NCI-H226 (cell line): ENCODE measurements around the gene ATG4A.

ENCODE experiments used
- DNase-seq: peaks from one replicate; pipeline ENCODE4 v3.0.0-alpha.2; 2015

ATG4A gene, protein sequence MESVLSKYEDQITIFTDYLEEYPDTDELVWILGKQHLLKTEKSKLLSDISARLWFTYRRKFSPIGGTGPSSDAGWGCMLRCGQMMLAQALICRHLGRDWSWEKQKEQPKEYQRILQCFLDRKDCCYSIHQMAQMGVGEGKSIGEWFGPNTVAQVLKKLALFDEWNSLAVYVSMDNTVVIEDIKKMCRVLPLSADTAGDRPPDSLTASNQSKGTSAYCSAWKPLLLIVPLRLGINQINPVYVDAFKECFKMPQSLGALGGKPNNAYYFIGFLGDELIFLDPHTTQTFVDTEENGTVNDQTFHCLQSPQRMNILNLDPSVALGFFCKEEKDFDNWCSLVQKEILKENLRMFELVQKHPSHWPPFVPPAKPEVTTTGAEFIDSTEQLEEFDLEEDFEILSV

GRCh38 chrX:108091264-108091877 lies at the start of gene ATG4A, which contains the start of gene PSMD10:
Gene ATG4A (plus strand): TSS chrX:108091778. CDS start chrX:108091827, 49 bp downstream.
Gene PSMD10 (minus strand): TSS chrX:108091542. CDS start chrX:108091520, 22 bp downstream.
- DNase-seq, result peak; percentile 94

- DNase-seq, result no peak
Observed at GRCh38 chrX:108044554-108045256, 46.9 kb upstream of the ATG4A start, which contains the start of gene VSIG1. Gene VSIG1 (plus strand): TSS chrX:108045065. CDS start chrX:108045131, 66 bp downstream.

DNA sequence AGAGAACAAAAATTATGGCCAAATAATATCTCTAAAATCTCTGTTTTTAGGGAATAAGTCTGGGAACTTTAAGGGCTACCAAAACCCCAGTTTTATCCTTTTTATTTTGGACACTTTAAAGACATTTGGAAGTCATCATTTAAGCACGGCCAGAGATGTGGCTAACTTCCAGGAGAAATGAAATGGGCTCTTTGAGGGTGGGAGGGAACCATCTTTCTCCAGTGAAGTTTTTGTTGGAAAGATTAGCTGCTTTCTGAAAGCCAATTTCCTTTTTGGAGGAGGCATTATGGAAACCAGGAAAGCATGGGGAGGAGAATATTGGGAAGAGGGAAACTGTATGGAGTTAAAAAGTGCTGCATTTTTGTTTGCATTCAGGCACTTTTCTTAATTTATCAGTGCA lies 41.9 kb upstream of the ATG4A start:
- DNase-seq, result no peak

GRCh38 chrX:108053218-108053617 lies 38.4 kb upstream of the ATG4A start:
- no peak for DNase-seq

DNA sequence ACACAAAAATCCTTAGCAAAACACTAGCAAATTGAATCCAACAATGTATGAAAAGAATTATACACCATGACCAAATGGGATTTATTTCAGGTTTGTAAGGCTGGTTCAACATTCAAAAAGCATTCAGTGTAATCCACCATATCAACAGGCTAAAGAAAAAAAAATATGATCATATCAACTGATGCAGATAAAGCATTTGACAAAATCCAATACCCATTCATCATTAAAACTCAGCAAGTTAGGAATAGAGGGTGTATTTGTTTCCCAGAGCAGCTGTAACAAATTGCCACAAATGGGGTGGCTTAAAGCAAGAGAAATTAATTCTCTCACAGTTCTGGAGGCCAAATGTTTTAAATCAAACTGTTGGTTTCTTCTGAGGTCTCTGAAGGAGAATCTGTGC lies 36.0 kb upstream of the ATG4A start:
- DNase-seq, result no peak

DNA sequence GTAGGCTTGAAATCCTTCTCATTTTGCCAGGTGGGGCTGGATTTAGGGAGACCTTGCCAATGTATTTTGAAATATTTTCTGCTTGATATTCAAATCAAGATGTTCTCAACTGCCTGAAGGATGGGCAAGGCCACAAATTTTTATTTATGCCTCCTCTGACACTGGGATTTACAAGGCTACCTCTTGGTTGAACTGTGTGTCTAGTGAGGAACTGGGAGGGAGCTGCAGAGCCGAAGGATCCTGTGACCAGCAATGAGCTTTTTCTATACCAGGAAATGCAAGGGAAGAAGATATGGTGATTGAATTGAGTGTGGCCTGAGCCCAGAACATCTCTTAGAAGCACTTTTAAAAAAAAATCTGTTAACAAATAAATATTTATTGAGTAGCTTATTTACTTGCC lies 31.8 kb upstream of the ATG4A start:
- DNase-seq, result no peak

DNA sequence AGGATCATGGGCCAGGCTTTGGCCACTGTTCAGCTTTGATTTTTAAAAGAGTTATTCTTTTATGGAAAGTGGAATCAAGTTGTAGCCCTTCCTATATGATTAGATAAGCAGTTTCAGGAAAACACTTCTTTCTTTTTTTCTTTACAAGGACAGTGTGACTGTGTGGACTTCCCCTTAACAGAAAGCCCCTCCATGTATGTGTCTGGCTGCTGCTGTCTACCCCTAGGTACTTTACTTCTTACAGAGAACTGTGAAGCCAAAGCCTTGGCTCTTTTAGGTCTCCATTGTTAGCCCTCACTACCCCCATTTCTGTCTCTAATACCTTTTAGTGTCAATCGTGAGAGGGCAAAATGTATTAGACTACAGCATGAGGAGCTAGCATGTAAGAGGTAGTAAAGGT lies 27.6 kb upstream of the ATG4A start:
- DNase-seq, result no peak

- DNase-seq, result no peak
Observed at GRCh38 chrX:108064613-108065012, 27.0 kb upstream of the ATG4A start.

- DNase-seq, result no peak
Observed at GRCh38 chrX:108068121-108068520, 23.5 kb upstream of the ATG4A start.

GRCh38 chrX:108070891-108071290 lies 20.7 kb upstream of the ATG4A start:
- DNase-seq, result peak; percentile 64

DNA sequence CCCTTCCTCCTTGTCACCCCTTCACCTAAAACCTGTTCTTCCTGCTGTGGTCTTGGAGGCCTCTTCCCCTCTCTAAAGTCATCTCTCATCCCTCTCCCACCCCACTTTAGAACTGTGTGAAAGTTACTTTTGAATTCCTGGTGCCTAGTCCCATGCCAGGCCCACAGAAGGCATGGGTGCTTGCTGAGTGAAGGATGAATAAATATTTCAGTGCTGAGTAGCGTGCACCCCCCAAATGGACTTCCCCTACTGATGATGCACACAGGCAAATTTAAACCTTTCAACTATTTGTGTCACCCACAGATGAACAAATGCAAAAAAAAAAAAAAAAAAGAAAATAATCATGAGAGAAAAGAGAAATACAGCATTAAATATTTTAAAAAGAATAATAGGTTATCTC lies 20.0 kb upstream of the ATG4A start:
- peak; percentile 24 for DNase-seq

GRCh38 chrX:108072746-108073145 lies 18.8 kb upstream of the ATG4A start:
- peak; percentile 56 for DNase-seq

GRCh38 chrX:108081110-108081509 lies 10.5 kb upstream of the ATG4A start:
- no peak for DNase-seq

DNA sequence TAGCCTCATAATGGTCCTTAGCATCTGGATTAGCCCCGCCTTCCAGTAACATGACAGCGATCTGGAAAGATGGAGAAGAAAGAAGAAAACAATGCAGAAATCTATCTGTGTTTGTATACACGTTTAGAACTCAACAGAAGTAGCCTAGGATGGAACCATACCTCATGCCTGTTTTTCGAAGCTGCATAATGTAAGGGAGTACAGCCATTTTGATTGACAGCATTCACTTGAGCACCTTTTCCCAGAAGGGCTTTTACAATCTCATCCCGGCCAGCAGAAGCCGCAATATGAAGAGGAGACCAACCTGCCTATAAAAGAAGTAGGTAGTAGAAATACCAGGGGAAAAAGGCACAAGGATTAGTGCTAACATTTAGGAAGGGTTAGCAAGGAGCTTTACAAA lies 3.8 kb upstream of the ATG4A start:
- no peak for DNase-seq

DNA sequence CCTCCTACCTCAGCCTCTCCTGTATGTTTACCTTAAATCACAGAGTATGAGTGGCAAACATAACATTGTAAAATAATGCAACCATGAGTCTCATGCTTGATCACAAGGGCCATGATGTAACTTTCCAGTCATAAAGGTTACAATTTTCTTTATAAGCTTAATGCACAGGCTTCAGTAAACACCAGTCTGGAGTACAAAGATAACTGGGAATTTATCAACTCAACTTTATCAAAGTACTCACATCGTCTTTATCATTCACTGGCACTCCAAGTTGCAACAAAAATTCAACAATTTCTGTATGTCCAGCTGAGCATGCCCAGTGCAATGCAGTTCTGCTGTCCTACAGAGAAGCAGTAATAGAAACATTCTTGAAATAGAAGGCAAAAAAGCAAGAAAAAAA lies 3.1 kb upstream of the ATG4A start:
- DNase-seq, result no peak

- DNase-seq, result no peak
Observed at GRCh38 chrX:108090491-108091263, 901 bp upstream of the ATG4A start.

- DNase-seq, result no peak
Observed at GRCh38 chrX:108091878-108092291, 307 bp downstream of the ATG4A start.

DNA sequence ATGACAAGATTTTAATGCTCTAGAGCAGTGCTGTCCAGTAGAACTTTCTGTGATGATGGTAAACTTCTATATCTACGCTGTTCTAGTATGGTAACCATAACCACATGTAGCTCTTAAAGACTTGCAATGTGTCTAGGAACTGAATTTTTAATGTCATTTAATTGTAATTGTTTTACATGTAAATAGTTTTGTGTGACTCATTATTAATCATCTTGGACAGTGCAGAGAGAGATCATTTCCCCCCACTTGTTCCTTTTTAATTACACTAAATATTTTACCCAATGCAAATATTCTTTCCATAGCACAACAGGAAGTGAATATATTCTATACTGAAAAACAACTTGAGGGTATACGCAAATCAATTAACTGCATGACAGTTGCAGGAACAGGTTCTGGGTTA lies 5.8 kb downstream of the ATG4A start:
- DNase-seq, result no peak

GRCh38 chrX:108105473-108105872 lies 13.9 kb downstream of the ATG4A start:
- no peak for DNase-seq

DNA sequence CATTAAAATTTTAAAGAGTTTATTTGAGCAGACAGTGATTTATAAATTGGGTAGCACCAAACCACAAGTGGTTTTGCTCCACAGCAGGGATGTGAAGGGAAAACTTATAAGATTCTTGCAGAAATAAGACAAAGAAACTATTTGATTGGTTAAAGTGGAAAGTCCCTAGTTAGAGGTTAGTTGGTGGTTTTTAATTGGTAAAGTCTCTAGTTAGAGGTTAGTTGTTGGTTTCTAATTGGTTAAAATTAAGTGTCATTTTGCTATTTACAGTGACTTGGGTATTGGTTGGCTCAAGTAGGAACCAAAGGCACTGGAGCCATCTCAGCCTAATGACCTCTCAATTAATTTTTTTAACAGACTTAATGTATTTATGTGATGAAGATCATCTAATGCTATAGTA lies 23.0 kb downstream of the ATG4A start:
- DNase-seq, result no peak

DNA sequence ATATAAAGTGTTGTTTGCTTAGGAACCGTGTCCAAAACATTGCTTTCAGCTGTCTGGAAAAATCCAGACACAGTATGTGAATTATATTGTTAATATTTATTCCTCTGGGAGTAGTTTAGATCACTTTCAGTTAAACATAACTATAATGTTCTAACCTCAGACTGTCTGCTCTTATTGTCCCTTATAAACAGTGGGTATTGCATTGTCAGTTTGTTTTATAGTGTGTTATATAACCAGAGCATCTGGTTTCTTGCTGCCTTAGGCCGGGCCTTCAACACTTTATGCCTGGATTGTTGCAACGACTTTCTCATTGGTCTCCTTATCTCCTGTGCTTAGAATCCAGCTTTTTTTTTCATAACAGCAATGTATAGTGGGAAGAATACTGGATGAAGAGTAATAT lies 26.4 kb downstream of the ATG4A start:
- DNase-seq, result no peak

GRCh38 chrX:108121291-108121690 lies 29.7 kb downstream of the ATG4A start:
- no peak for DNase-seq

- DNase-seq, result no peak
Observed at GRCh38 chrX:108122748-108123147, 31.2 kb downstream of the ATG4A start.
